Lower lobe of right lung (tissue), 2 donors: Measurements from ENCODE around the gene IRF7. TPM values are rescaled to one million over a fixed set of nuclear protein-coding genes. Genes with fewer than 3 reads are reported as not detected.

ENCODE experiments used
- ATAC-seq, 2 donors: fragments of 200-7000 bp; cut with Tn5 transposase; one replicate each; pipeline ENCODE4 v1.9.1; 2020 to 2022; ENCODE audit warnings: mild to moderate bottlenecking in 2 of 2, moderate library complexity in 2 of 2
- DNase-seq: peaks from one replicate; pipeline ENCODE4 v3.0.0-alpha.2; 2020
- H3K27ac ChIP-seq: fragments of 200-600 bp; one replicate; pipeline ENCODE4 v1.8.0; 2022
- H3K27me3 ChIP-seq: fragments of 200-600 bp; one replicate; pipeline ENCODE4 v1.8.0; 2022; ENCODE audit warnings: low read depth
- H3K36me3 ChIP-seq: fragments of 200-600 bp; one replicate; pipeline ENCODE4 v1.8.0; 2022; ENCODE audit warnings: mild to moderate bottlenecking
- H3K4me1 ChIP-seq: fragments of 200-600 bp; one replicate; pipeline ENCODE4 v1.8.0; 2022
- H3K4me3 ChIP-seq: fragments of 200-600 bp; one replicate; pipeline ENCODE4 v1.8.0; 2022; ENCODE audit warnings: mild to moderate bottlenecking
- H3K9me3 ChIP-seq: fragments of 200-600 bp; one replicate; pipeline ENCODE4 v1.8.0; 2022
- intact Hi-C: fragments of 100-400 bp; cut with DNase I; formaldehyde crosslinking; loops from one replicate; pipeline ENCODE4 v1.11.0; 2022
- total RNA-seq: library from RNA; stranded (reverse); fragmentation: NEBNext Ultra II Directional; extraction: Animal tissue kit (Norgen Biotek cat#: 25700); gene quantifications from one replicate; pipeline ENCODE4 v1.2.1, GENCODE V29; 2021
- TF ChIP-seq, protein P1 (sequence below): fragments of 200-600 bp; IDR thresholded peaks from one replicate; pipeline ENCODE4 v1.8.0; 2022; ENCODE audit warnings: antibody characterized with exemption, mild to moderate bottlenecking
- donor health status: DM: no; HTN: yes; CAD: no; lungs with severe emphysema.

Gene IRF7
- total RNA-seq, 1 donor from 2014 or later, result 84.8 TPM

DNA sequence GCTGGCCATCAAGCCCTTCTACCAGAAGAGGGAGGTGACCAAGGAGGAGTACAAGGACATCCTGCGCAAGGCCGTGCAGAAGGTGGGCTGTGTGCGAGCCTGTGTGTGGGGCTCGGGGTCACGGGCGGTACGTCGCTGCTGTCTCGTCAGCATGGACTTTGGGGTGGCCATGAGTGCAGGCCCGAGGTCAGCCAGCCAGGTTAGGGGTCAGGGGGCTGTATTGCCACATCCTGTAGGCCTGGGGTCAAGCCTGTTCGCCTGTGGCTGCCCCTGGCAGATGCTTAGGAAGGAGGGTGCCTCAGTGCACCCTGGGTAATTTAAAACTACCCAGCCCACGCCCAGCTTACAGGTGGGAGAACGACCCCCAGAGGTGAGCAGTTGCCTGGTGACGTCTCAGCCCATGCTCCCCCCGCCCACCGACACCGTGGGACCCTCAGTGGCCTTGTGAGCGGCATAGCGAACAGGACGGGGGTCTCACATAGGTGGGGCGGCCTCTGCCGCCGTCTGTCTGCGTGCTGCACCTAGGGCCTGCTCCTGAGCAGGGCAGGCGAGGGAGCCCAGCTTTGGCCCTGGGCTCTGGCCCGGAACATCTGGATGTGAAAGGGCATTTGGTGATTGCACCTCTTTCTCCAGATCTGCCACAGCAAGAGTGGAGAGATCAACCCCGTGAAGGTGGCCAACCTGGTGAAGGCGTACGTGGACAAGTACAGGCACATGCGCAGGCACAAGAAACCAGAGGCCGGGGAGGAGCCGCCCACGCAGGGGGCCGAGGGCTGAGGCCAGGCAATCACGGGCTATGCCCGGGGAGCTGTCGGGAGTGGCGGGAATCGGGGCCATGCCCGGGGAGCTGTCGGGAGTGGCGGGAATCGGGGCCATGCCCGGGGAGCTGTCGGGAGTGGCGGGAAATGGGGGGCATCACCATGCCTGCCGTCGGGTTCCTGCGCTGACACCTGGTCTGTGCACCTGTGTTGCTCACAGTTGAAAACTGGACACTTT lies 4.5 kb downstream of the IRF7 start:
- ATAC-seq (no peak), DNase-seq (no peak)
- intact Hi-C loops, result no loop called here
- Histone ChIP-seq H3K4me1 (peaks cover 26% of the 10 kb centered on the region), H3K27me3 (no peaks in the 10 kb centered on the region), H3K27ac (no peak overlapping the region), H3K9me3 (no peaks in the 10 kb centered on the region), H3K36me3 (peaks cover 89% of the 10 kb centered on the region), H3K4me3 (no peak overlapping the region)
- TF ChIP-seq, protein P1, sequence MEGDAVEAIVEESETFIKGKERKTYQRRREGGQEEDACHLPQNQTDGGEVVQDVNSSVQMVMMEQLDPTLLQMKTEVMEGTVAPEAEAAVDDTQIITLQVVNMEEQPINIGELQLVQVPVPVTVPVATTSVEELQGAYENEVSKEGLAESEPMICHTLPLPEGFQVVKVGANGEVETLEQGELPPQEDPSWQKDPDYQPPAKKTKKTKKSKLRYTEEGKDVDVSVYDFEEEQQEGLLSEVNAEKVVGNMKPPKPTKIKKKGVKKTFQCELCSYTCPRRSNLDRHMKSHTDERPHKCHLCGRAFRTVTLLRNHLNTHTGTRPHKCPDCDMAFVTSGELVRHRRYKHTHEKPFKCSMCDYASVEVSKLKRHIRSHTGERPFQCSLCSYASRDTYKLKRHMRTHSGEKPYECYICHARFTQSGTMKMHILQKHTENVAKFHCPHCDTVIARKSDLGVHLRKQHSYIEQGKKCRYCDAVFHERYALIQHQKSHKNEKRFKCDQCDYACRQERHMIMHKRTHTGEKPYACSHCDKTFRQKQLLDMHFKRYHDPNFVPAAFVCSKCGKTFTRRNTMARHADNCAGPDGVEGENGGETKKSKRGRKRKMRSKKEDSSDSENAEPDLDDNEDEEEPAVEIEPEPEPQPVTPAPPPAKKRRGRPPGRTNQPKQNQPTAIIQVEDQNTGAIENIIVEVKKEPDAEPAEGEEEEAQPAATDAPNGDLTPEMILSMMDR, result no peak

DNA sequence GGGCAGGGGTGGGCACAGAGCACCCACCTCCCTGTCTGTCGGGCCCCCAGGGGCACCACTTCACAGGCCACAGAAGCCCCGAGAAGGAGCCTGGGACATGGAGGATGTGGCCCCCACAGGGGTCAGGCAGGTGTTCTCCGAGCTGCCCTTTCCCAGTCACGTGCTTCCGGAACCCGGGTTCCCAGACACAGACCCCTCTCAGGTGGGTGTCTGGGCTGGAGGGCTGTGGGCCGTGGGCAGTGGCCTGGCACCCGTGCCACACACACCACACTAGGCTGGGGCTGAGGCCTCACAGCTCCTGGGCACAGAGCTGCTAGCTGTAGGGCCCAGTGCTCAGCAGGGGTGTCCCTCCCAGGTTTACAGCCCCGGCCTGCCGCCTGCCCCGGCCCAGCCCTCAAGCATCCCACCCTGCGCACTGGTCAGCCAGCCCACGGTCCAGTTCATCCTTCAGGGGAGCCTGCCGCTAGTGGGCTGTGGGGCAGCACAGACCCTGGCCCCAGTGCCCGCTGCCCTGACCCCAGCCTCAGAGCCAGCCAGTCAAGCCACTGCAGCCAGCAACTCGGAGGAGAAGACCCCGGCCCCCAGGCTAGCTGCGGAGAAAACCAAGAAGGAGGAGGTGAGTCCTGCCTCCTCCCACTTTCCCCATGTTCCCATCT lies 5.5 kb downstream of the IRF7 start:
- TF ChIP-seq, protein P1, result no peak
- H3K9me3 ChIP-seq, result no peaks in the 10 kb centered on the region
- no peak overlapping the region for H3K27ac ChIP-seq
- ATAC-seq (no peak), DNase-seq (no peak)
- H3K4me3 ChIP-seq, result no peak overlapping the region
- H3K36me3 ChIP-seq, result peaks cover 98% of the 10 kb centered on the region
- intact Hi-C loops, result no loop called here
- no peaks in the 10 kb centered on the region for H3K27me3 ChIP-seq
- H3K4me1 ChIP-seq, result peaks cover 23% of the 10 kb centered on the region

DNA sequence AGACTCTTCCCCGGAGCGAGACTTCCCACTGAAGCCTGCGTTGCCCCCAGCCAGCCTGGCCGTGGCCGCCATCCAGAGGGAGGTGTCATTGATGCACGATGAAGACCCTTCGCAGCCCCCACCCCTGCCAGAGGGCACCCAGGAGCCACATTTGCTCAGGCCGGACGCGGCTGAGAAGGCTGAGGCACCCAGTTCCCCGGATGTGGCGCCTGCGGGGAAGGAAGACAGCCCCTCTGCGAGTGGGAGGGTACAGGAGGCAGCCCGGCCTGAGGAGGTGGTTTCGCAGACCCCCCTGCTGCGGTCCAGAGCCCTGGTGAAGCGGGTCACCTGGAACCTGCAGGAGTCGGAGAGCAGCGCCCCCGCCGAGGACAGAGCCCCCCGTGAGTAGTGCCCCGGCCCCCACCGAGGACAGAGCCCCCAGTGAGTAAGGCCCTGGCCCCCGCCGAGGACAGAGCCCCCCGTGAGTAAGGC lies 6.4 kb downstream of the IRF7 start:
- peaks cover 14% of the 10 kb centered on the region for H3K4me1 ChIP-seq
- H3K4me3 ChIP-seq, result no peak overlapping the region
- TF ChIP-seq, protein P1, result no peak
- no peaks in the 10 kb centered on the region for H3K9me3 ChIP-seq
- intact Hi-C loops, result no loop called here
- no peaks in the 10 kb centered on the region for H3K27me3 ChIP-seq
- ATAC-seq (no peak), DNase-seq (no peak)
- peaks cover 98% of the 10 kb centered on the region for H3K36me3 ChIP-seq
- no peak overlapping the region for H3K27ac ChIP-seq

DNA sequence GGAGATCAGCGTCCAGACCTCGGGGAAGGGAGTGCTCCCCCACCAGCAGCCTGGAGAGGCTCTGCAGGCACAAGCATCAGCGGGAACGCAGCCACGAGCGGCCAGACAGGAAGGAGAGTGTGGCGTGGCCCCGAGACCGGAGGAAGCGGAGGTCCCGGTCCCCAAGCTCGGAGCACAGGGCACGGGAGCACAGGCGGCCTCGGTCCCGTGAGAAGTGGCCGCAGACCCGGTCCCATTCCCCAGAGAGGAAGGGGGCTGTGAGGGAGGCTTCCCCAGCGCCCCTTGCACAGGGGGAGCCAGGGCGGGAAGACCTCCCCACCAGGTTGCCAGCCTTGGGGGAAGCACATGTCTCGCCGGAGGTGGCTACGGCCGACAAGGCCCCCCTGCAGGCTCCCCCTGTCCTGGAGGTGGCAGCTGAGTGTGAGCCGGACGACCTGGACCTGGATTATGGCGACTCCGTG lies 6.9 kb downstream of the IRF7 start:
- Histone ChIP-seq H3K4me1 (peaks cover 8% of the 10 kb centered on the region), H3K27me3 (no peaks in the 10 kb centered on the region), H3K9me3 (no peaks in the 10 kb centered on the region), H3K36me3 (peaks cover 98% of the 10 kb centered on the region), H3K27ac (no peak overlapping the region), H3K4me3 (no peak overlapping the region)
- intact Hi-C loops, result no loop called here
- DNase-seq (no peak), ATAC-seq (no peak)
- TF ChIP-seq, protein P1, result no peak

DNA sequence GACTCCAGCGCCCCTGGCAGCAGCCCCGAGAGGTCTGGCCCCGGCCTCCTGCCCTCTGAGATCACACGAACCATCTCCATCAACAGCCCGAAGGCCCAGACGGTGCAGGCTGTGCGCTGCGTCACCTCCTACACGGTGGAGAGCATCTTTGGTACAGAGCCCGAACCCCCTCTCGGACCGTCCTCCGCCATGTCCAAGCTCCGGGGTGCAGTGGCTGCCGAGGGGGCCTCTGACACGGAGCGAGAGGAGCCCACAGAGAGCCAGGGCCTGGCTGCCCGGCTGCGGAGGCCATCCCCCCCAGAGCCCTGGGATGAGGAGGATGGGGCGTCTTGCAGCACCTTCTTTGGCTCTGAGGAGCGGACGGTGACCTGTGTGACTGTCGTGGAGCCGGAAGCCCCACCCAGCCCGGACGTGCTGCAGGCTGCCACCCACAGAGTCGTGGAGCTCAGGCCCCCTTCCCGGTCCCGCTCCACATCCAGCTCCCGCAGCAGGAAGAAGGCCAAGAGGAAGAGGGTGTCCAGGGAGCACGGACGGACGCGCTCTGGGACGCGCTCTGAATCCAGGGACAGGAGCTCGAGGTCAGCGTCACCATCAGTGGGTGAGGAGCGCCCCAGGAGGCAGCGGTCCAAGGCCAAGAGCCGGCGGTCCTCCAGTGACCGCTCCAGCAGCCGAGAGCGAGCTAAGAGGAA lies 7.6 kb downstream of the IRF7 start:
- ATAC-seq, result no peak
- TF ChIP-seq, protein P1, result no peak
- H3K36me3 ChIP-seq, result peaks cover 100% of the 10 kb centered on the region
- no peak overlapping the region for H3K27ac ChIP-seq
- no peaks in the 10 kb centered on the region for H3K9me3 ChIP-seq
- no peak for DNase-seq
- intact Hi-C loops, result no loop called here
- peaks cover 3% of the 10 kb centered on the region for H3K4me1 ChIP-seq
- no peaks in the 10 kb centered on the region for H3K27me3 ChIP-seq
- no peak overlapping the region for H3K4me3 ChIP-seq
